Stimulated activated CD4-positive, alpha-beta T cell treated with anti-CD3 and anti-CD28 coated beads, Interleukin-1b, Interleukin-23, amount 100 ng/mL, for 1 hour (primary cell): ENCODE results near the gene FIZ1.
"Not testable (repeated sequence)": the region's sequence is repeated elsewhere in the genome, so short reads cannot be mapped to it uniquely, and the experiment has no call there.

Source experiments
- DNase-seq, 2 donors: peaks; one replicate each; pipeline ENCODE4 v3.0.0-alpha.2; 2020; ENCODE audit warnings: low read depth in 2 of 2

Gene FIZ1

DNA sequence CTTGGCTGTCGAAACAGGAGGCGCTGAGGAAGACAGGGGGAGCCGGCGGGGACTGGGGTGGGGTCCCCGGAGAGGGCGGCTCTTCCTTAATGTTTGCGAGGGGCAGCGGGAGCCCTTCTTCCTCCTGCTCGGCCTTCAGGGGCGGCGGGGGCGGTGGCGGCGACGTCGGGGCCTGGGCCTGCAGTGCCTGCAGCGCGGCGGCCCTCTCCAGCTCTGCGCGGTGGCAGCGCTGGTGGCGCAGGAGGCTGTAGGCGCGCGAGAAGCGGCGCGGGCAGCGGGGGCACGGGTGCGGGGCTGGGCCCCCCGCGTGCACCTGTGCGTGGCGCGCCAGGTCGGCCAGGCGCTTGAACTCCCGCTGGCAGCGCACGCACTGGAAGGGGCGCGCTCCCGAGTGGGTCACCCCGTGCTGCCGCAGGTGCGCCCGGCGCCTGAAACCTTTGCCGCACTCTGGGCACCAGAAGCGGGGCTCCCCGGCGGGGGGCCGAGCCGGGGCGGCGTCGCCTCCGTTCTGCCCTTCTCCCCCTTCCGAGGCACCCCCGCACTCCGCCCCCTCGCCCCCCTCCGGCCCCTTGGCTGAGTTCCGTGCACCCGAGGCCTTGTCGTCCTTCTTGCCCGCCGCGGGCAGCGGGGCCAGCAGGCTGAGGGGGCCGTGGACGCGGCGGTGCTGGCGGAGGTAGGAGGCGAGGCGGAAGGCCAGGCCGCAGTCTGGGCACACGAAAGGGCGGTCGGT is 21.1 kb downstream of the FIZ1 start:
- no peak for DNase-seq

DNA sequence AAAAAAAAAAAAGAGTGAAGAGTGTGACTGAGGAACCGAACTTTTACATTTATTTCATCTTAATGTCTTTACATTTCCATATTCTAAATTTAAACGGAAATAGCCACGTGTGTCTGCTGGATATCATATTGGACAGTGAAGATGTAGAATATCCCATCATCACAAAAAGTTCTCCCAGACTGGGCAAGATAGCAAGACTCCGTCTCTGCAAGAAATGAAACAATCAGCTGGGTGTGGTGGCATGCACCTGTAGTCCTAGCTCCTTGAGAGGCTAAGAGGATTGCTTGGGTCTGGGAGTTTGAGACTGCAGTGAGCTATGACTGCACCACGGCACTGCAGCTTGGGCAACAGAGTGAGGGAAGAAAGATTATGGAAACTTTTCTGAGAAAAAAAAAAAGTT is 22.6 kb downstream of the FIZ1 start:
- DNase-seq: no peak

DNA sequence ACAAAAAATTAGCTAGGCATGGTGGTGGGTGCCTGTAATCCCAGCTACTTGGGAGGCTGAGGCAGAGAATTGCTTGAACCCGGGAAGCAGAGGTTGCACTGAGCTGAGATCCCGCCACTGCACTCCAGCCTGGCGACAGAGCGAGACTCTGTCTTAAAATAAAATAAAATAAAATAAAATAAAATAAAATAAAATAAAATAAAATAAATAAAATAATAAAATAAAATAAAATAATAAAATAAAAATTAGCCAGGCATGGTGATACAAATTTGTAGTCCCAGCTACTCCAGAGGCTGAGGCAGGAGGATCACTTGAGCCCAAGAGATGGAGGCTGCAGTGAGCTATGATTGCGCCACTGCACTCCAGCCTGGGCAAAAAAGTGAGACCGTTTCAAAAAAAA is 25.4 kb downstream of the FIZ1 start:
- DNase-seq: not testable (repeated sequence)

DNA sequence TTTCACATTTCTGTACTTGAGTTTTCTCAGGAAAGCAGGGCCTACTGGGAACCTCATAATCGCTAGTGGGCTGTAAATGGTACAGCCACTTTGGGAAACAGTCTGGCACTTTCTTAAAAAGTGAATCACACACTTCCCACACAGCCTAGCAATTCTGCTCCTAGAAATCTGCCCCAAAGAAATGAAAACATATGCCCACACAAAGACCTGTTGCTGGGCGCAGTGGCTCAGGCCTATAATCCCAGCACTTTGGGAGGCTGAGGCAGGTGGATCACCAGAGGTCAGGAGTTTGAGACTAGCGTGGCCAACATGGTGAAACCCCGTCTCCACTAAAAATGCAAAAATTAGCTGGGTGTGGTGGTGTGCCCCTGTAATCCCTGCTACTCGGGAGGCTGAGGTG is 29.8 kb downstream of the FIZ1 start:
- not testable (repeated sequence) for DNase-seq

DNA sequence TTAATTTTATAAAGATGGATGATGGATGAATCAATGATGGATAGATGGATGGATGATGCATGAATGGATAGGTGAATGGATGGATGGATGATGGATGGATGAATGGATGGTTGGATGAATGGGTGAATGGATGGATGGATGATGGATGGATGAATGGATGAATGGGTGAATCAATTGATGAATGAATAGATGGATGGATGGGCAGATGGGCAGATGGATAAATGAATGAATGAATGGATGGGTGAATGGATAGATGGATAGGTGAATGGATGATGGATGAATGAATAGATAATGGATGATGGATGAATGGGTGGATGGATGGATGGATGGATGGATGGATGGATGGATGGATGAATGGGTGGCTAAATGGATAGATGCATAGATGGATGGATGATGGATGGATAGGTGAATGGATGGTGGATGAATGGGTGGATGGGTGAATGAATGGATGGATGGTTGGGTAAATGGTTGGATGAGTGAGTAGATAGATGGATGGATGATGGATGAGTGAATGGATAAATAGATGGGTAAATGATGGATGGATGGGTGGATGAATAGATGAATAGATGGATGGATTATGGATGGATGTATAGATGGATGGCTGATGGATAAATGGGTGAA is 31.5 kb downstream of the FIZ1 start:
- DNase-seq: no peak

DNA sequence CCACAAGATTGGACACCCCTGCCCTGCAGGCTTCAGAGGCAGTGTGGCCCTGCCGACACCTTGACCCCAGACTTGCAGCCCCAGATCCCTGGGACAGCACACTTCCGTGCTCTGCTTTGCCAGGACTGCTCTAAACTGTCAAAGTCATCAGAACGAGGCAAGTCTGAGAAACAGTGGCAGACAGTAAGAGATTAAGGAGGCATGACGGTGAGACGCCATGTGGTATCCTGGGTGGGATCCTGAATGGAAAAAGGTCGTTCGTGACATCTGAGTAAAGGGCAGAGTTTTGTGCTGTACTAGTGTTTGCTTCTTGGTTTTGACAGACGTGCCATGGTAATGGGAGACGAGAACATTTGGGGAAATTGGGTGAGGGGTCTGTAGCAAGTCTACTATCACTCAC is 32.5 kb downstream of the FIZ1 start:
- no peak for DNase-seq

DNA sequence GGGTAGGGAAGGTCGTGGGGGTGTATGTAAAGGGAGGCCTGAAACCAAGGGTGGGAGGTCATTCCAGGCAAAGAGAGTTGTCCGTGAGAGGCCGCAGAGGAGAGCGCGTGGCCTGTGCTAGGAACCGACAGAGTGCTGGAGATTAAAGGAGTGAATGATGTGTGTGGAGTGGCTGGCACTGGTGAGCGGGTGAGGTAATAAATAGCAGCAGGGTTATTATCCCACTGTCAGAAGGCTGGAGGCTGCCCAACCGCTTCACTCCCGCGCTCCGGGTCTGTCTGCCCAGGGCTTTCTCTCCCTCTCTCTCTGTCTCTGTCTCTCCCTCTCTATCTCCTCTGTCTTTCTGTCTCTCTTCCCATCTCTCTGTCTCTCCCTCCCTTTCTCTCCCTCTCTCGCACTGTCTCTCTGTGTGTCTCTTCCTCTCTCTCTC is 36.0 kb downstream of the FIZ1 start:
- DNase-seq: no peak

DNA sequence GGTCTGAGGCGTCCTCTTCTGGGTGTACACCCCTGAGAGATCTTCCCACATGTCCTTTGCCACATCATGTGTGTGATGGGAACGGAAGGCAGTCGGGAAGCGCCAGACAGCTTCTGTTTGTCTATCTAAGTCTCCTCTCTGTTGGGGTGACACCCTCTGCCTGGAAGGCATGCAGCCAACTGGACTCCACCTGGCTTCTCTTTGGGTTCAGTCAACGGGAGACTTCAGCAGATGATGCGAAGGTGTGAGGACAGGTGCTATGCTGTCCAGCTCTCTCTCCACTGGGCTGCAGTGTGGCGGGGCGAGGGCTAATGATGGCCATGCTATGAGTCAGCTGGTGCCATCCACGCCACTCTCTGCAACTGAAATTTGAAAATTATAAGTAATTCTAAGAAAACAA is 39.6 kb downstream of the FIZ1 start:
- no peak for DNase-seq

DNA sequence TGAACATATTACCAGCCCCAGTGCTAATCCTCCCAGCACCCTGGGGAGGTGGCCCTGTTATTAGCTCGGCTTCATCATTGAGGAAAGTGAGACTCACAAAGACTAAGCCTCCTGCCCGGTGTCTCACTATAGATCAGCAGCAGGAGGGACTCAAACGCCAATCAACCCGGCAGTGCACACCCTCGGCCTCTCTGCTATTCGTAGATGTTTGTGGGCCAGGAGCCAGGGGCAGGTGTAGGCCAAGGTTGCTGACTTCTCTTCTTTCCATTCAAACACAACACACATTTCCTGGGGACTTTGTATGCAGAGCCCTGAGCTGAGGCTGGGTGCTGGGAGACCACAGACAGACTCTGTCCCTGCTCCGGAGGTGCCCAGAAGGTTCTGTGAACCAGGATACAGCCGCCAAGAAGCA is 44.6 kb downstream of the FIZ1 start:
- no peak for DNase-seq

DNA sequence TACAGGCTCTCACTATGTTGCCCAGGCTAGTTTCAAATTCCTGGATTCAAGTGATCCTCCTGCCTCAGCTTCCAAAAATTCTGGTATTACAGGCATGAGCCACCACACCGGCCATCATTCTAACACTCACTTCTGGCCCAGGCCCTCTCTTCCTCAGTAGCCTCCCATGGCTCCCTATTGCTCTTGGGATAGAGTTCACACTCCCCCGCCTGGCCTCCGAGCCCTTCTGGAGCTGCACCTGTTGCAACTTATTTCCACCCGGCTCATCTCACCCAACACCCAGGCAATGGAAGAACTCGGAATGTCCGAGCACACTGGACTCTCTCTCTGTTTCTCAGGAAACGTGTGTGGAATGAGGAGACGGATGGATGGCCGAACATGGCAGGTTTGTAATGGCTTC is 45.0 kb downstream of the FIZ1 start:
- no peak for DNase-seq

DNA sequence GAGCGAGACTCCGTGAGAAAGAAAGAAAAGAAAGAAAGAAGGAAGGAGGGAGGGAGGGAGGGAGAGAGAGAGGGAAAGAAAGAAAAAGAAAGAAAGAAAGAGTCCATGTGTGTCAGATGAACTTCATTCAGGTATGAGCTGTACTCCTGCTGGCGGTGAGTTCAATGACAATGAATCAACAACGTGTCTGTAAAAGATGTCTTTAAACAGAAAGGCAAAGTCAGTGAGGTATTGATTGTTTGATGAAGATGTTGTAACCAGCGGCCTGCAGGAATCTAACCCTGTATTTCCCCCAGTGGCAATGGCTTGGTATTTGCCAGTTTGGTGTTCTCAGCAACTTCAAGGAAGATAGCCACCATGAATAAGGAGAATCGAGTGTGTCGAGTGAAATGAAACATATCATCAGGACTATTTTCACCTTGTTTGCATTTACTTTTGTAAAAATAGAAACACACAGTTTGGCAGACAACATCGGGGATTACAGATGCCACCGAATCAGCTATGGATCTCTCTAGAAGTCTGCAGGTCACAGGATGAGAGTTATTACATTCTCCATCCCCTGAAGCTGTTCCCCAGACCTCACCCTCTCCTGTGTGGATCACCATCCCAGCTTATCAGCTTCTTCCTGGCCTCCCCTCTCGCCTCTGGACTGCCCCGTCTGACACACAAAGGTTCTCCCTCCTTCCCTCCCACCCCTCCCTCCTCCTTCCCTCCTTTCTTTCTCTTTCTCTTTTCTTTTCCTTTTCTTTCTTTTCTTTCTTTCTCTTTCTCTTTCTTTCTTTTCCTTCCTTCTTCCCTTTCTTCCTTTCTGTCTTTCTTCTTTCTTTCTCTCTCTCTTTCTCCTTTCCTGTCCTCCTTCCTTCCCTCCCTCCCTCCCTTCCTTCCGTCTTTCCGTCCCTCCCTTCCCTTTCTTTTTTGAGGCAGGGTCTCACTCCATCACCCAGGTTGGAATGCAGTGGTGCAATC is 45.8 kb downstream of the FIZ1 start:
- no peak for DNase-seq

DNA sequence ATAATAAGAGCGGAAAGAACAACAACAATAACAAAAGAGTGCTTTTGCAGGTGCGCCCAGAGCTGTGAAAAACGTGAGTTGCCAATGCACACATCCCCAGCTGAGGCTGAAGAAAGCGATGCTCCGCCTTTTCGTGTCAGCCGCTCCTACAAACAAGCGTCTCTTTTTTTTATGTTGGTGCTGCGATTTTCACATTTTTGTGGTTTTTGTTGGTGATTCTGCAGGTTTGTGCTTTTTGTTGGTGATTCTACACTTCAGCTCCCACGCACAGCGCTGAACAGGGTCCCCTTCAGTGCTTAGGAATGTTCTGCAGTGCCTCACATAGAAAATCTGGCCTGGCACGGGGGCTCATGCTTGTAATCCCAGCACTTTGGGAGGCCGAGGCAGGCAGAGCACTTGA is 46.7 kb downstream of the FIZ1 start:
- DNase-seq: no peak

DNA sequence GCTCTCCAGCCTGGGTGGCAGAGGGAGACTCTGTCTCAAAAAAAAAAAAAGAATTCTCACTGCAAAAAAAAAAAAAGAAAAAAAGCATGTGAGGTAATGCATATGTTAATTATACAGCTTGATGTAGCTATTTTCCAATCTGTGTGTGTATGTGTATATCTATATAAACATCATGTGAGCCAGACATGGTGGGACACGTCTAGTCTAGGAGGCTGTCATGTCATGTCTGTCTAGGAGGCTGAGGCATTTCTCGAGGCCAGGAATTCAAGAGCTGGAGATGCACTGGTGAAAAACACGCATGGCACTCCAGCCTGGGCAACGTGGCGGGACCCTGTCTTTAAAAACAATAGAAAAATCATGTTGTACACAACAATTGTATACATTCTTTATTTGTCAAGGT is 47.1 kb downstream of the FIZ1 start:
- no peak for DNase-seq

DNA sequence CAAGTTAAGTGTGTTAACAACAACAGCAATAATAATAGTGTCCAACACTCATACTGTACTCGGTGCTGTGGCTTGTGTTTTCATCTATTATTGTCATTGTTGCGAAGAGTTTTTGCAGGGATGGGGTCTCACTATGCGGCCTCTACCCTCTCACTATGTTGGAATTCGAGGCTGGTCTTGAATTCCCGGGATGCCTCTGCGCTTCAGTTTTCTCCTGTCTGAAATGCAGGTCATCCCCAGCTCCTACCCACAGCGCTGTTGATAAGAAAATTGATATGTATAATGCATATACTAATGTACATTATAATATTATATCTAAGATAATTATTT is 49.0 kb downstream of the FIZ1 start:
- DNase-seq: no peak

DNA sequence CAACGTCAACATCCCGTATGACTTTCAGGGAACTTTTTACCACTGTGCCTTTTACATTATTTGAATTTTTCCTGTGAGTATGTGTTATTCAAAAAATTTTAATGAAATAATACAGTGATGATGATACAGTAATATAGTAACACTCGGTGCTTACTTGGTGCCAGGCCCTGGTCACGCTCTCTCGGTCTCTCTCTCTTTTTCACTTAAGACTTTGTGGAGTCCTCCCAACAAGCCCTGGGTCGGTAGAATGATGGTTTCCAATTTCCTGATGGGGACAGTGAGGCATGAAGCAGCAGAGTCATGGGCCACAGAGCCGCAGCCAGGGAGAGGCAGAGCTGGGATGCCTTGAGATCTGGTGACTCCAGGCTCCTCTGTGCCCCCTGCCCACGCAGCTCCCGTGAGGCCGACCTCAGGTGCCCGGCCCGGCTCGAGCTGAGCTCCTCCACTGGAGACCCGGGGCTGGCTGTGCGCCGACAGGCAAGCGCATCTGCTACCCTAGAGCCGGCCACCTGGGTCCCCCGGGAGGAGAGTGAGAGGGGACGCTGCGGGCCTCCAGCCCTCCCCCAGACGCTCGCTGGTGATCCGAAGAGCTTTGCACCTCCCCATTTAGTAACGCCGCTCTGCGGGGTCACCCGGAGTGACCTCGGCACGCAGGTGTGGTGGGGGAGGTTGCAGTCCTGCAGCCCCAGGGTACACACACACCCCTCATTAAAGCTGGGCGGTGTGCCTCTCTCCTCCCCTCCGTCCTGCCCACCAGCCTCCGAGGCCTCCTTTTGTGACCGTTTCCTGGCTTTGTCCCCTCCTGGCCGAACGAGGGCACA is 49.6 kb downstream of the FIZ1 start:
- DNase-seq: no peak

DNA sequence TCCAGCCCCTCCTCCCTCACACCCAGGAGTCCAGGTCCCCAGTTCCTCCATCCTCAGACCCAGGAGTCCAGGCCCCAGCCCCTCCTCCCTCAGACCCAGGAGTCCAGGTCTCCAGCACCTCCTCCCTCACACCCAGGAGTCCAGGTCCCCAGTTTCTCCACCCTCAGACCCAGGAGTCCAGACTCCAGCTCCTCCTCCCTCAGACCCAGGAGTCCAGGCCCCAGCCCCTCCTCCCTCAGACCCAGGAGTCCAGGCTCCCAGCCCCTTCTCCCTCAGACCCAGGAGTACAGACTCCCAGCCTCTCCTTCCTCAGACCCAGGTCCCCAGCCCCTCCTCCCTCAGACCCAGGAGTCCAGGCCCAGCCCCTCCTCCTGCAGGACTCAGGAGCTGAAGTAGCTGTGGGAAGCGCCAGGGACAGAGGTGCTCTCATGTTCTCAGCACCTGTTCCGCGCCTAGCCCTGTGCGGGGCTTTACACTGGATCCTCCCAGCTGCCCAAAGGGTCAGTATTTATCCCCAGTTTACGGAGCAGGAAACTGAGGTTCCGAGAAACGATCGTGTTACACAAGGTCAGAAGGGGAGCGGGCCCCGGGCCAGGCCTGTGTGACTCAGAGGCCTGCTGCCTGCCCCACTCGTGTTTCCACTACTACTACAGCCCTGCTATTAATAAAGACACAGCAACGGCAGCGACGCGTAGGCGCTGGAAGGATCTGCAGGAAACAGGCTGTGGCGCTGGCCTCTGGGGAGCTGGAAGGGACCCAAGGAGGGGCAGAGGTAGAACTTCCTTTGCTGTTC is 52.3 kb downstream of the FIZ1 start:
- no peak for DNase-seq

DNA sequence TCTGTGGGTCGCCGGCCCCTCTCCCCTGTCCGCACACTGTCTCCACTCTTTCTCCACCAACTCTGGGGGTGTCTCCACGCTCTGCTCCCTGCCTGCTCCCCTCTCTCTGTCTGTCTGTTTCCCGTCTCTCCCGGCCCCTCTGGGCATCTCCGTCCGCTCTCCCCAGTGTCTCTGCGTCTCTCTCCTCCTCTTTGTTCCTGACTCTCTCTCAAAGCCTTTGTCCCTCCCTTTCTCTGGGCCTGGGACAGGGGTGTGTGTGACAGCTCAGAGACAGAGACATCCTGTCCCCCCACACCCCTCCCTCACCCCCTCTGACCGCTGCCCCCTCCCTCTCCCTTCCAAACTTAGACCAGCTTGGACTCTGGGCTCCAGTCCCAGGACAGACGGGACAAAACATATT is 53.3 kb downstream of the FIZ1 start:
- no peak for DNase-seq

DNA sequence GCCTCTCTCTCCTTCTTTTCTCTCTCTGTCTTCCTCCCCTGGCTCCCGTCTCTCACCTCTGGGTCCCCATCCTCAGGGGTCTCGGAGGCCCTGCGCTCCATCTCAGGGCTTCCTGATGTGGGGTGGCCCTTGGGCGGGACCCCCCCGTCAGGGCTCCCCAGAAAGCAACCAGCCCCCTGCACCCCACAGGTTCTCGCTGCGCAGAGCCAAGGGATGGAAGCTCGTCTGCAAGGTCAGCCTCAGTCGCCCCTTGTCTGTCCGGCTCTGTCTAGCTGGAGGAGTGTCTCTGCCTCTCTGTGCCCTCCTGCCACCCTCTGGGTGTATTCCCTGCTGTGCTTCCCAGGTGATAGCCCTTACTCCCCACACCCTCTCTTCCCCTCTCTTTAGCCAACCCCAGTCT is 53.9 kb downstream of the FIZ1 start, which contains the start of gene SBK3:
TSS of gene SBK3 (minus strand) at position 101 of the 400 bp plus-strand sequence. CDS start at position 101, 0 bp downstream.
- DNase-seq: no peak

DNA sequence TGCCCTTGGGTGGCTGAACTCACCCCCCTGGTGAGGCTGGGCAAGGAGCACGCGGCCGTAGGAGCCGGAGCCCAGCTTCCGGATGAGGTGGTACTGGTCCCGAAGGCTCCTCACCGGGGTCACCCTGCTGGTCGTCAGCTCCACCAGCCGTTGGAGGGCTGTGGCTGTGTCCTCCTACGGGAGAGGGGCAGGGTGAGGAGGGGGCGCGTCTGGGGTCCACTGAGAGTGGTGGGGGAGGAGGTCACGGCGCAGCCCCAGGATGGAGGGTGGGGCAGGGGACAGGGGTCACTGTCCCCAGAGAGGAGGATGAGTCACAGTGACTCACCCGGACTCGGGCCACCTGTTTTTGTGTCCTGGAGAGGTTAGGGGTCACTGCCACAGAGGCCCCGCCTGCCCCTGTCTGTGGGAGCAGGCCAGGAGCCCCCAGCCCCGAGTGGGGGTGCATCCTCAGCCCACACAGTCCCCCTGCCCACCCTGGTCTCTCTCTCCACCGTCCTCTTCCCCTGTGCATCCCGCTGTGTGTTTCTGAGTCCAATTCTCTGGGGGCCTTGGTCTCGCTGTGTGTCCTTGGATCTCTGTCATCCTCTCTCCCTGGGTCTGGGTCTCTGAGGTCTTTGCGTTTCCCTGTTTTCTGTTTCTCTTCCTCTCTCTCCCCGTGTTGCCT is 54.4 kb downstream of the FIZ1 start:
- no peak for DNase-seq

DNA sequence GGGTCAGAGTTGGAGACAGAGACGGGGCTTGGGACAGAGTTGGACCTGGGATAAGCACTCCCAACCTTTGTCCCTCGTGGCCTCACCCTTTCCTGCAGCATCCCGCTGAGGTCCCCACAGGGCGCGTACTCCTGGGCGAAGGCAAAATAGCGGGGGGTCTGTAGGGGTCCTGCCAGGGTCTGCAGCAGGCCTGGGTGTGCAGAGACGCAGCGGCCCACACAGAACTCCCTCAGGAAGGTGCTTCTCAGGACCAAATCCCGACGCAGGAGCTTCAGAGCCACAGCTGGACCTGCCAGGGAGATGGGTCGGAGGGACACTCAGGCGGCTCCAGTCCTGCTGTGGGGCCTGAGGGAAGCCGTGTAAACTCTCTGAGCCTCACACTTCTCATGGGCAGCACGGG is 55.3 kb downstream of the FIZ1 start:
- no peak for DNase-seq
